HUES6 (cell line): Measurements from ENCODE around the gene DPH3.

Experiments used
- H3K27ac ChIP-seq: 2 replicates; pipeline ENCODE4 v1.7.0; 2013; ENCODE audit warnings: low read depth, mild to moderate bottlenecking, low read length, inconsistent platforms
- H3K27me3 ChIP-seq: 2 replicates; pipeline ENCODE4 v1.6.1; 2013; ENCODE audit warnings: low read length; ENCODE audit not compliant: control insufficient read depth, insufficient read depth
- H3K36me3 ChIP-seq: 2 replicates; pipeline ENCODE4 v1.6.1; 2013; ENCODE audit warnings: low read length; ENCODE audit not compliant: control insufficient read depth, insufficient read depth
- H3K4me1 ChIP-seq: 2 replicates; pipeline ENCODE4 v1.6.1; 2013; ENCODE audit warnings: low read length; ENCODE audit not compliant: control insufficient read depth, insufficient read depth
- H3K4me3 ChIP-seq: 2 replicates; pipeline ENCODE4 v1.5.1; 2013; ENCODE audit warnings: low read depth, low read length
- H3K9ac ChIP-seq: one replicate; pipeline ENCODE4 v1.6.1; 2013; ENCODE audit warnings: mild to moderate bottlenecking, low read length
- H3K9me3 ChIP-seq: 2 replicates; pipeline ENCODE4 v1.6.1; 2013; ENCODE audit warnings: low read depth, low read length; ENCODE audit not compliant: control insufficient read depth, insufficient read depth

Gene DPH3

GRCh38 chr3:16302082-16302631 lies 37.4 kb upstream of the DPH3 start:
- Histone ChIP-seq H3K9me3 (no peaks in the 10 kb centered on the region), H3K36me3 (peaks cover 43% of the 10 kb centered on the region), H3K27ac (peak overlapping the region; percentile 44; the same call in 1 of the 2 replicates), H3K27me3 (no peaks in the 10 kb centered on the region), H3K9ac (no peak overlapping the region), H3K4me3 (no peak overlapping the region; the same call in 1 of the 2 replicates), H3K4me1 (peaks cover 37% of the 10 kb centered on the region)

GRCh38 chr3:16301507-16301906 lies 36.8 kb upstream of the DPH3 start:
- Histone ChIP-seq H3K9me3 (no peaks in the 10 kb centered on the region), H3K9ac (no peak overlapping the region), H3K4me1 (peaks cover 37% of the 10 kb centered on the region), H3K4me3 (no peak overlapping the region; the same call in 1 of the 2 replicates), H3K27me3 (no peaks in the 10 kb centered on the region), H3K36me3 (peaks cover 50% of the 10 kb centered on the region), H3K27ac (peak overlapping the region; percentile 44)

- peak overlapping the region; percentile 44 for H3K27ac ChIP-seq
- no peaks in the 10 kb centered on the region for H3K27me3 ChIP-seq
- H3K9me3 ChIP-seq: no peaks in the 10 kb centered on the region
- no peak overlapping the region for H3K4me3 ChIP-seq
- no peak overlapping the region for H3K9ac ChIP-seq
- peaks cover 53% of the 10 kb centered on the region for H3K36me3 ChIP-seq
- peaks cover 37% of the 10 kb centered on the region for H3K4me1 ChIP-seq
Observed at GRCh38 chr3:16300881-16301359, 36.2 kb upstream of the DPH3 start.

GRCh38 chr3:16300307-16300706 lies 35.6 kb upstream of the DPH3 start:
- Histone ChIP-seq H3K27ac (no peak overlapping the region), H3K4me1 (peaks cover 37% of the 10 kb centered on the region), H3K27me3 (no peaks in the 10 kb centered on the region), H3K9ac (no peak overlapping the region), H3K9me3 (no peaks in the 10 kb centered on the region), H3K36me3 (peaks cover 53% of the 10 kb centered on the region), H3K4me3 (no peak overlapping the region)

GRCh38 chr3:16299746-16300145 lies 35.0 kb upstream of the DPH3 start:
- Histone ChIP-seq H3K9me3 (no peaks in the 10 kb centered on the region), H3K27ac (no peak overlapping the region), H3K4me3 (no peak overlapping the region), H3K4me1 (peaks cover 34% of the 10 kb centered on the region), H3K27me3 (no peaks in the 10 kb centered on the region), H3K36me3 (peaks cover 52% of the 10 kb centered on the region), H3K9ac (no peak overlapping the region)

GRCh38 chr3:16298891-16299290 lies 34.1 kb upstream of the DPH3 start:
- Histone ChIP-seq H3K36me3 (peaks cover 47% of the 10 kb centered on the region), H3K4me1 (peaks cover 30% of the 10 kb centered on the region), H3K4me3 (no peak overlapping the region), H3K27ac (no peak overlapping the region), H3K9me3 (no peaks in the 10 kb centered on the region), H3K27me3 (no peaks in the 10 kb centered on the region), H3K9ac (no peak overlapping the region)

- Histone ChIP-seq H3K36me3 (peaks cover 45% of the 10 kb centered on the region), H3K4me3 (no peak overlapping the region), H3K9me3 (no peaks in the 10 kb centered on the region), H3K27me3 (no peaks in the 10 kb centered on the region), H3K27ac (no peak overlapping the region; the same call in 1 of the 2 replicates), H3K4me1 (peaks cover 28% of the 10 kb centered on the region), H3K9ac (no peak overlapping the region)
Observed at GRCh38 chr3:16297997-16298885, 33.5 kb upstream of the DPH3 start.

- H3K27me3 ChIP-seq: no peaks in the 10 kb centered on the region
- H3K9me3 ChIP-seq: peaks cover 2% of the 10 kb centered on the region; the same call in 1 of the 2 replicates
- no peak overlapping the region for H3K27ac ChIP-seq
- peaks cover 44% of the 10 kb centered on the region for H3K36me3 ChIP-seq
- no peak overlapping the region for H3K9ac ChIP-seq
- H3K4me3 ChIP-seq: no peak overlapping the region
- H3K4me1 ChIP-seq: peaks cover under 1% of the 10 kb centered on the region
Observed at GRCh38 chr3:16295298-16295890, 30.7 kb upstream of the DPH3 start.

- H3K27ac ChIP-seq: no peak overlapping the region
- no peaks in the 10 kb centered on the region; the same call in 1 of the 2 replicates for H3K4me1 ChIP-seq
- H3K4me3 ChIP-seq: no peak overlapping the region
- H3K36me3 ChIP-seq: peaks cover 46% of the 10 kb centered on the region
- H3K27me3 ChIP-seq: no peaks in the 10 kb centered on the region
- H3K9me3 ChIP-seq: peaks cover 2% of the 10 kb centered on the region; the same call in 1 of the 2 replicates
- no peak overlapping the region for H3K9ac ChIP-seq
Observed at GRCh38 chr3:16294844-16295243, 30.1 kb upstream of the DPH3 start.

GRCh38 chr3:16290827-16291196 lies 26.1 kb upstream of the DPH3 start:
- peaks cover 2% of the 10 kb centered on the region; the same call in 1 of the 2 replicates for H3K9me3 ChIP-seq
- no peaks in the 10 kb centered on the region for H3K4me1 ChIP-seq
- no peak overlapping the region for H3K4me3 ChIP-seq
- H3K36me3 ChIP-seq: peaks cover 56% of the 10 kb centered on the region
- H3K27me3 ChIP-seq: no peaks in the 10 kb centered on the region
- H3K27ac ChIP-seq: no peak overlapping the region
- H3K9ac ChIP-seq: no peak overlapping the region
